ENCODE data around the gene GPR61.

GPR61 gene

DNA sequence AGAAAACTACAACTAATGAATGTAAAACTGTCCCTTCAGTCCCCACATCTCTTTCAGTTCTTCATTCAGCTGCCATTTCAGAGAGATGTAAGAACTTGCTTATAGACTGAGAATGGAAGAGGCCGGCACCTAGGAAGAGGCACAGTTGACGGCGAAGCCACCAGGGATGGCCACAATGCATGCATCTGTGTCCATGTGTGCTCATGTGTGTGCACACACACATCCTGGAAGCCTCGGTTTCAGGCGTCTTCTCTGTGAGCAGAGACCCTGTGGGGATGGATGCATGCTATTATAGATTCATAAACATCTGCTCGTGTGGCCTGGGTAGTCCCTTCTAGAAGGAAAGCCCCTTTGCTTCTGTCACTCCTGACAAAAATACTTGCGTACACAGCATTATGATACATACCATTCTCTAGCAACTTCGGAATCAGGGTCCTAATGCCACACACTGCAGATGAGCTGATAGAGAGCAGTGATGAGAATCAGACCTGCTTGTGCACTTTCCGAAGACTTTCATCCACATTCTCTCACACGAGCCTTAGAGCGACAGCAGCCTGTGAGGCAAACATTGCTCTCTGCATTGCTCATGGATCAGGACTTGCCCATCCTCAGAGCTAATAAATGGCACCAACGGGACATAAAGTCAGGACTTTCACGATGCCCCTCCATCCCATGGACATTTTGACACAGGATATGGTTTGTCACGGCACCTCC, 12.4 kb upstream of the GPR61 start:
- no peaks in the 10 kb centered on the region for H3K27me3 ChIP-seq (ENCODE audit: control insufficient read depth in 1 of 2, insufficient read depth in 2 of 2, low read length in 2 of 2)
- peaks cover 7 to 9% of the 10 kb centered on the region in 2 donors for H3K4me1 ChIP-seq (ENCODE audit: control insufficient read depth in 1 of 2, insufficient read depth in 2 of 2, low read length in 2 of 2)
- no peak overlapping the region for H3K9ac ChIP-seq (ENCODE audit: low read depth in 1 of 2, low read length in 2 of 2)
- no peak overlapping the region for H3K4me3 ChIP-seq (ENCODE audit: low read depth in 1 of 2, low read length in 2 of 2)
- H3K27ac ChIP-seq (ENCODE audit: low read depth, low read length), result no peak overlapping the region
- H3K9me3 ChIP-seq (ENCODE audit: control insufficient read depth in 1 of 2, low read length in 2 of 2), result no peaks in the 10 kb centered on the region
- H3K36me3 ChIP-seq (ENCODE audit: control insufficient read depth in 1 of 2, insufficient read depth in 2 of 2, low read length in 2 of 2), result no peaks in the 10 kb centered on the region

DNA sequence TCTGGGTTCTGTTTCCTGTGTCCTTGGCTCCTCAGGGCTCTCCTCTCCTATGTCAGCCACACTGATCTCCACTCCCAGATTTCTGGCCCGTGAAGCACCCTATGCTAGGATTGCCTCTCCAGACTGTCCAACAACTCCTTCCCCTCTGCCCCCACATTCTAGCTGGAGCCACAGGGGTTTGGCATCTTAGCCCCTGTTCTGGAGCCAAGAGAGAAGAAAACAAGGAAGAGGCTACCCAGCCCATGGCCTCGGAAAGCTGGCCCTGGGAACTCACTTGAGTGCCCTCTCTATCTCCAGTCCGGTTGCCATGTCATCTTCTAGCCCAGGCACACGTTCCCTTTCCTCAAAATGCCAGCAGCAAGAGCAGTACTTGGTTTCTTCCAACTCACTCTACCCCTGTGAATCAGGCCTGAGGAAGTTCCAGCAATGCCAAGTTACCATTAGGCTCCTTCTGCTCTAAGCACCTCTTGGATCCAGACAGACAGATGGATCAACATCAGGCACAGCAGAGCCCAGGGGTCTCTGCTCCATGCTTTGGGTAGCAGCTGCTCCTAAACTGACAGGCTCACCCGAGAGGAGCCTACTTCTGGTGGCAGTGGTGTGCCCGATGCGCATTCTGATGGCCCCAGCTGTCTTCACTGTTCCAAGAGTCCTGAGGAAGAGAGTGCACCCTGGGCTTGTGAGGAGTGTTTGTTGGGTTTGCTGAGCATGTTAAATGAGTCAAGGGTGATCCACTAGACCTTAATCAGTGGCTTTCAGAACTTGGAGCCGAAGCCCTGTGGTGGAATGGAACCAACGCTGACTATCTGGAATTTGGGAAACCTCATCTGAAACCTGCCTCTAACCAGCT, 11.6 kb upstream of the GPR61 start:
- no peaks in the 10 kb centered on the region for H3K36me3 ChIP-seq (ENCODE audit: control insufficient read depth in 1 of 2, insufficient read depth in 2 of 2, low read length in 2 of 2)
- peaks cover 15 to 16% of the 10 kb centered on the region in 2 donors for H3K4me1 ChIP-seq (ENCODE audit: control insufficient read depth in 1 of 2, insufficient read depth in 2 of 2, low read length in 2 of 2)
- no peak overlapping the region for H3K4me3 ChIP-seq (ENCODE audit: low read depth in 1 of 2, low read length in 2 of 2)

DNA sequence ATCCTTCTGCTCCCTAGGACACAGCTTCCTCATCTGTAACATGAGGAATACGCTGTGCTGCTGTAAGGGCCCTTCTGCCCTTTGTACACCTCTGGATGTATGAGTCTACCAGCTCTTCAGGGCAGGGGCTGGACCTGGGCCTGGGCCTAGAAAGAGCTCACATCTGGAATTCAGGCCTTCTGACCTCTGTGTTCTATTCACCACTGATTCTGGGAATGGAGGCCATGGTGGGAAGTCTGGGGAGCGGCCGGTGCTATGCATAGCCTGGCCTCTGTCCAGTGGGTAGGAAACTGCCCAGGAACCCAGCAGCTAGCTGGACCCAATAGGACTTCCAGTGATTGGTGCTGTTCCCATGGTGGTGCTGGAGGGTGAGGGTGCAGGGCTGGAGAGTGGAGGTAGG, 11.0 kb upstream of the GPR61 start:
- H3K27me3 ChIP-seq (ENCODE audit: control insufficient read depth in 1 of 2, insufficient read depth in 2 of 2, low read length in 2 of 2), result no peaks in the 10 kb centered on the region
- H3K9me3 ChIP-seq (ENCODE audit: control insufficient read depth in 1 of 2, low read length in 2 of 2), result no peaks in the 10 kb centered on the region
- H3K4me3 ChIP-seq (ENCODE audit: low read depth in 1 of 2, low read length in 2 of 2), result no peak overlapping the region
- H3K36me3 ChIP-seq (ENCODE audit: control insufficient read depth in 1 of 2, insufficient read depth in 2 of 2, low read length in 2 of 2), result no peaks in the 10 kb centered on the region
- H3K4me1 ChIP-seq (ENCODE audit: control insufficient read depth in 1 of 2, insufficient read depth in 2 of 2, low read length in 2 of 2), result peaks cover 15 to 16% of the 10 kb centered on the region in 2 donors
- no peak overlapping the region for H3K9ac ChIP-seq (ENCODE audit: low read depth in 1 of 2, low read length in 2 of 2)
- H3K27ac ChIP-seq (ENCODE audit: low read depth, low read length), result no peak overlapping the region

More for the DNA sequence above, 11.6 kb upstream of the GPR61 start:
- no peaks in the 10 kb centered on the region for H3K27me3 ChIP-seq (ENCODE audit: control insufficient read depth in 1 of 2, insufficient read depth in 2 of 2, low read length in 2 of 2)
- H3K9ac ChIP-seq (ENCODE audit: low read depth in 1 of 2, low read length in 2 of 2), result no peak overlapping the region
- no peak overlapping the region for H3K27ac ChIP-seq (ENCODE audit: low read depth, low read length)
- H3K9me3 ChIP-seq (ENCODE audit: control insufficient read depth in 1 of 2, low read length in 2 of 2), result no peaks in the 10 kb centered on the region

DNA sequence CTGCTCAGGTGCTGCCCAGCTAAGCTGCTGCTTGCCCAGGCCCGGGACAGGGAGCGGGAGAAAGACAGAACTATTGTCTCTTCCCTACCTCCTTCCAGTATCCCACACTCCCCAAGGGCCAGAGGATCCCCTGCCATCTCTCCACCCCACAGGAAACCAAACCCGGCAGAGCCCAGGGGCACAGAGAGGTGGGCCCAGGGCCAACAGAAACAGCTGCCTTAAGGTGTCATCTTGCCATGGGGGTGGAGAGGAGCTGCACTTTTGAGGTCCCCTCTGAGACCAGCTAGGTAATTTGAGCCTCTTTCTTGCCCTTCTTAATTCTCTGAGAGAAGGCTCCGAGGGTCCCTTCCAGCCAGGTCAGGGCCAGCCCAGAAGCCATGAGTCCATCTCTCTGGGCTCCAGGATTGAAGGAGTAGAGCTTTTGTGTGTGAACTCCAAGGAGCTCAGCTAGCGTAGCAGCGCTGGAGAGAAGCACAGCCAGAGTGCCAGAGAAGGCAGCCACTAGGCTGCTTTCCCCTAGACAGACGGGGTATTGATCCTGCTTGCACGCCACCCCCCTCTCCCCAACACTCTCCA, 9.7 kb upstream of the GPR61 start:
- Histone ChIP-seq H3K27ac (ENCODE audit: low read depth, low read length) (no peak overlapping the region), H3K4me3 (ENCODE audit: low read depth in 1 of 2, low read length in 2 of 2) (no peak overlapping the region), H3K9ac (ENCODE audit: low read depth in 1 of 2, low read length in 2 of 2) (no peak overlapping the region), H3K4me1 (ENCODE audit: control insufficient read depth in 1 of 2, insufficient read depth in 2 of 2, low read length in 2 of 2) (peaks cover 15 to 16% of the 10 kb centered on the region in 2 donors), H3K36me3 (ENCODE audit: control insufficient read depth in 1 of 2, insufficient read depth in 2 of 2, low read length in 2 of 2) (no peaks in the 10 kb centered on the region), H3K9me3 (ENCODE audit: control insufficient read depth in 1 of 2, low read length in 2 of 2) (no peaks in the 10 kb centered on the region), H3K27me3 (ENCODE audit: control insufficient read depth in 1 of 2, insufficient read depth in 2 of 2, low read length in 2 of 2) (no peaks in the 10 kb centered on the region)

DNA sequence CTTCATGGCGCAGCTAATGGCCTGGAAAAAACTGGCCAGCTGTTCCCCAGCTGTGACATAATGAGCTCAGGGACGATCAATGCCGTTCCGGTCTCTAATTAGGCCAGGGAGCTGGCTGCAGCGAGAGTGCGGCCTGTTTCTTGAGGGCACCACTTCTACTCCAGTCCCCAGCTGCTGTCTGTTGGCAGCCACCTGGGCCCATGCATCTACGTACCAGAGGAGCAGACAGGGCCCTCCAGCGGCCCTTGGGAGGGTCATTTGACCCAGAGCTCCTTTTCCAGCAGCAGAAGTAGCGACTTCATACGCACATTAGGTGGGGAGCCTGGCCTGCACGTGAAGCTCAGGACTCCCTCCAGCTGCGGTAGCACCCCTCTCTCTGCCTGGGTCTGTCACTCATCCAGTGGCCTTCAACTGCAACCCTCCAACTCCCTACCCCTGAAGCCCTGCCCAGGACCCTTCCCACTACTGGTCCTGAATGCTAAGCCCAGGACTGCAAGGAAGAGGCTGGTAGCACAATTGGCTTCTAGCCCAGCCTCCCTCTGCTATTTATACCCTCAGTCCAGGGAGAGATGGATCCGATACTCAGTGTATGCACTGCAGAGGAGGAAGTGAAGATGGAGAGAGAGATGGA, 9.1 kb upstream of the GPR61 start:
- Histone ChIP-seq H3K27ac (ENCODE audit: low read depth, low read length) (no peak overlapping the region), H3K9me3 (ENCODE audit: control insufficient read depth in 1 of 2, low read length in 2 of 2) (no peaks in the 10 kb centered on the region), H3K4me3 (ENCODE audit: low read depth in 1 of 2, low read length in 2 of 2) (no peak overlapping the region), H3K9ac (ENCODE audit: low read depth in 1 of 2, low read length in 2 of 2) (no peak overlapping the region), H3K4me1 (ENCODE audit: control insufficient read depth in 1 of 2, insufficient read depth in 2 of 2, low read length in 2 of 2) (peaks cover 15 to 16% of the 10 kb centered on the region in 2 donors), H3K36me3 (ENCODE audit: control insufficient read depth in 1 of 2, insufficient read depth in 2 of 2, low read length in 2 of 2) (no peaks in the 10 kb centered on the region), H3K27me3 (ENCODE audit: control insufficient read depth in 1 of 2, insufficient read depth in 2 of 2, low read length in 2 of 2) (no peaks in the 10 kb centered on the region)

DNA sequence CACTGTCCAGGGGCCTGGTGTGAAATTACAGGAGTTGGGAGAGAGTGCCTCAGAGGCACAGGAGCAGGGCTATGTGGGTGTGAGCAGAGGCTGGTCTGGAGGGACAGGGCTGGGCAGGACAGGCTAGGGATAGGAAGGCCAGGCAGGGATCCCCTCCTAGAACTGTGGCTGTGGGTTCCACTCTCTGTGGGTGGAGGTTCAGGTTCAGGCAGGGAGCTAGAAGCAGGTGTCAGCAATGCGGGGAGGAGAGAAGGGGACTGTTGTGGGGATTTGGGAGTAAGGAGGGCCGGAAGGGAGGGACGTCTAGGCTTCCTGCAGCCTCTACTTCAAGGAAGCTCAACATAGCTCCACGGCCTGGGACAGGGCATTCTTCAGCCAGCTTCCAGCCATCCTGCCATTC, 8.3 kb upstream of the GPR61 start:
- Histone ChIP-seq H3K27me3 (ENCODE audit: control insufficient read depth in 1 of 2, insufficient read depth in 2 of 2, low read length in 2 of 2) (no peaks in the 10 kb centered on the region), H3K36me3 (ENCODE audit: control insufficient read depth in 1 of 2, insufficient read depth in 2 of 2, low read length in 2 of 2) (no peaks in the 10 kb centered on the region), H3K27ac (ENCODE audit: low read depth, low read length) (no peak overlapping the region), H3K9me3 (ENCODE audit: control insufficient read depth in 1 of 2, low read length in 2 of 2) (no peaks in the 10 kb centered on the region), H3K4me1 (ENCODE audit: control insufficient read depth in 1 of 2, insufficient read depth in 2 of 2, low read length in 2 of 2) (peaks cover 15 to 16% of the 10 kb centered on the region in 2 donors), H3K4me3 (ENCODE audit: low read depth in 1 of 2, low read length in 2 of 2) (no peak overlapping the region), H3K9ac (ENCODE audit: low read depth in 1 of 2, low read length in 2 of 2) (no peak overlapping the region)

DNA sequence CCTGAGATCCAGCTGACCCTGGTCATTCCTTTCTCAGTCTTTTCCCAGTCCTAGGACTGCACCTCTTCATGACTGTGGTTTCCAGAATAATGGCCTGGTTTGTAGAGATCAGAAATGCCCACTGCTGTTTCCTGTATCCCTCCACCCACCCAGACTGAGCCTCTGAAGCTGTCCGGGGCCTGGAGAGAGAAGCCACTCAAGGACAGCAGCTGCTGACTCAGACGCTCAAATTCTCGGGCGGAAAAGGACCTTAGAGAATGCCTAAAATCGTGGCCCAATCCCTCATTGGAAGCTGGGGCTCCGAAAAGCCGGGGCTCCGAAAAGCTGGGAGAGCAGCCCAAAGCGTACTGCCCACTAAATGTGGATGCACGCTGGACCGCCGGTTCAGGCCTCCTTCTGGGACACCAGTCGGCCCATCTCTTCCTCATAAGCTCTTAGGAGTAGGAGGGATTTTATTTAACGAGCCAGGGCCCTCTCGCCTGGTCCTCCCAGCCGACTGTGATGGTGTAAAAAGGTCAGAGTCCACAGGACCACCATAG, 7.8 kb upstream of the GPR61 start:
- Histone ChIP-seq H3K27ac (ENCODE audit: low read depth, low read length) (no peak overlapping the region), H3K9me3 (ENCODE audit: control insufficient read depth in 1 of 2, low read length in 2 of 2) (no peaks in the 10 kb centered on the region), H3K27me3 (ENCODE audit: control insufficient read depth in 1 of 2, insufficient read depth in 2 of 2, low read length in 2 of 2) (no peaks in the 10 kb centered on the region), H3K36me3 (ENCODE audit: control insufficient read depth in 1 of 2, insufficient read depth in 2 of 2, low read length in 2 of 2) (no peaks in the 10 kb centered on the region), H3K4me1 (ENCODE audit: control insufficient read depth in 1 of 2, insufficient read depth in 2 of 2, low read length in 2 of 2) (peaks cover 15 to 16% of the 10 kb centered on the region in 2 donors), H3K9ac (ENCODE audit: low read depth in 1 of 2, low read length in 2 of 2) (no peak overlapping the region), H3K4me3 (ENCODE audit: low read depth in 1 of 2, low read length in 2 of 2) (no peak overlapping the region)

DNA sequence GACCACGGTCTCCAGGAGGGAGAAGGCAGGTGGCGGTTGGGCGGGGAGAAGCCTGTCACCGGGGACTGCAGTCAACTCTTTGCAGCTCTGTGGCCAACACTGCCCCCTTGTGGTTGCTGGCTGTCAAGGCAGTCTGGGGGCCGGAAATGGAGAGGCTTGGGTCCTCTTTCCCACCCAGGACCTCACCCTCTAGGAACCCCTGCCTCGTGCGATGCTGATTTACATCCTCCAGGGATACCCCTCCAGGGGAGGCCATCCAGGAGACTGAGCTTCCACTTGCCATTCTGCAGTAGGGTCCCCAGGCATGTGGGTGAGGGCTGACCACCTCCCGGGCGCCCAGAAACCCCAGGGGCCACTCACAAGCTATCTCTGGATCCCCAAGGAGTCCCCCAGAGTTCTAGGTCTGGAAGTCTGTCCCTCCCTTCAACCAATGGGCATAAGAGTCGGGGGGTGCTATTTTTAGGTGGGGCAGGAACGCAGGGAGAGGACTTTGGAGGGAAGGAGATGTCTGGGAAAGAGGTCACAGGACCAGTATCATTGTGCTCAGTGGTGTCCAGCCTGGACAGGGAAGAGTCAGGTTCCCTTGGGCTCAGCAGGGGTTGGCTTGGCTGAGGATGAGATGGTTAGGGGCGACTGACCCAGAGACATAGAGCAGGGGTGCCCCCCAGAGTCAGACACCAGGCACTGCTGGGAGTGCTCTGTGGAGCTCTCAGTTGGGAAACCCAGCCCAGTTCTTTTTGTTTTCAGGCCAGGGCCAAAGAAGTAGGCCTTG, 7.1 kb upstream of the GPR61 start:
- no peaks in the 10 kb centered on the region for H3K27me3 ChIP-seq (ENCODE audit: control insufficient read depth in 1 of 2, insufficient read depth in 2 of 2, low read length in 2 of 2)
- H3K4me1 ChIP-seq (ENCODE audit: control insufficient read depth in 1 of 2, insufficient read depth in 2 of 2, low read length in 2 of 2), result peaks cover 15 to 16% of the 10 kb centered on the region in 2 donors
- no peaks in the 10 kb centered on the region for H3K9me3 ChIP-seq (ENCODE audit: control insufficient read depth in 1 of 2, low read length in 2 of 2)
- no peak overlapping the region for H3K27ac ChIP-seq (ENCODE audit: low read depth, low read length)
- H3K4me3 ChIP-seq (ENCODE audit: low read depth in 1 of 2, low read length in 2 of 2), result peak overlapping the region; percentile 58 to 59
- H3K36me3 ChIP-seq (ENCODE audit: control insufficient read depth in 1 of 2, insufficient read depth in 2 of 2, low read length in 2 of 2), result no peaks in the 10 kb centered on the region
- peak overlapping the region; percentile 39 to 47 for H3K9ac ChIP-seq (ENCODE audit: low read depth in 1 of 2, low read length in 2 of 2)

DNA sequence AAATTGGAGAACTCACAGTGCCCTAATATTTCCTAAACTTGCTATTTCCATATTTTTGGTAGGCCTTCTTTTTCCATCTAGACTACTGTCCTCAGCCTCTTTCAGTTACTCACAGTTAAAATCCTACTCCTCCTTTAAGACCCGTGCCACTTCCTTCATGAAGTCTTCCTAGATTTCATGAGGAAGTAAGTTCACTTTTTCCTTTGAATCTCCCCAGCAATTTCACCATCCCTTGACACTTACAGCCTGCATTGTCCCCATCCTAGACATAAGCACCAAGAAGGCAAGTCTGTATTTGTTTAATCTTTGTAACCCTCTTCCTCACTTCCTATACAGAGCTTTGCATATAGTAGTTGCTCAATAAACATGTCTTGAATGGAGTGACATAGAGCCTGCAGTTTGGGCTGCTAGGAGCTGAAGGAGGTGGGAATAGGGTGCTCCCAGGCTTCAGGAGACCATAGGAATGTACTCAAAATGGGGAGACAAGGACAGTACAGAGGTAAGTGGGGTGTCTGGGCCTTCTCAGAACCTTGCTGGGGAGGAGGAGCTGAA, 5.3 kb upstream of the GPR61 start:
- Histone ChIP-seq H3K4me1 (ENCODE audit: control insufficient read depth in 1 of 2, insufficient read depth in 2 of 2, low read length in 2 of 2) (peaks cover 15 to 16% of the 10 kb centered on the region in 2 donors), H3K4me3 (ENCODE audit: low read depth in 1 of 2, low read length in 2 of 2) (no peak overlapping the region), H3K9me3 (ENCODE audit: control insufficient read depth in 1 of 2, low read length in 2 of 2) (no peaks in the 10 kb centered on the region), H3K27ac (ENCODE audit: low read depth, low read length) (no peak overlapping the region), H3K9ac (ENCODE audit: low read depth in 1 of 2, low read length in 2 of 2) (no peak overlapping the region), H3K36me3 (ENCODE audit: control insufficient read depth in 1 of 2, insufficient read depth in 2 of 2, low read length in 2 of 2) (no peaks in the 10 kb centered on the region), H3K27me3 (ENCODE audit: control insufficient read depth in 1 of 2, insufficient read depth in 2 of 2, low read length in 2 of 2) (no peaks in the 10 kb centered on the region)
